HG02763 (cell line): ENCODE results near the gene FBXW11.
A peak's percentile ranks its signal among the peaks of the same experiment; 100 is the strongest.

Experiments
- ATAC-seq: cut with Tn5 transposase; IDR thresholded peaks from one replicate; pipeline ENCODE4 v1.9.1; 2021; ENCODE audit warnings: mild to moderate bottlenecking, moderate library complexity; ENCODE audit not compliant: unreplicated experiment

FBXW11 gene

GRCh38 chr5:172006321-172007174 is at the start of gene FBXW11:
Gene FBXW11, minus strand, starts transcription at chr5:172006638. Its CDS starts 136 bp downstream, at chr5:172006502.
- peak; percentile 82 for ATAC-seq

- ATAC-seq, result no peak
Measured at GRCh38 chr5:172055996-172056395, 49.6 kb upstream of the FBXW11 start.

- no peak for ATAC-seq
Measured at GRCh38 chr5:172055421-172055820, 49.0 kb upstream of the FBXW11 start.

- no peak for ATAC-seq
Measured at GRCh38 chr5:172054611-172055153, 48.2 kb upstream of the FBXW11 start.

GRCh38 chr5:172052450-172053236 is 46.2 kb upstream of the FBXW11 start:
- ATAC-seq, result no peak

DNA sequence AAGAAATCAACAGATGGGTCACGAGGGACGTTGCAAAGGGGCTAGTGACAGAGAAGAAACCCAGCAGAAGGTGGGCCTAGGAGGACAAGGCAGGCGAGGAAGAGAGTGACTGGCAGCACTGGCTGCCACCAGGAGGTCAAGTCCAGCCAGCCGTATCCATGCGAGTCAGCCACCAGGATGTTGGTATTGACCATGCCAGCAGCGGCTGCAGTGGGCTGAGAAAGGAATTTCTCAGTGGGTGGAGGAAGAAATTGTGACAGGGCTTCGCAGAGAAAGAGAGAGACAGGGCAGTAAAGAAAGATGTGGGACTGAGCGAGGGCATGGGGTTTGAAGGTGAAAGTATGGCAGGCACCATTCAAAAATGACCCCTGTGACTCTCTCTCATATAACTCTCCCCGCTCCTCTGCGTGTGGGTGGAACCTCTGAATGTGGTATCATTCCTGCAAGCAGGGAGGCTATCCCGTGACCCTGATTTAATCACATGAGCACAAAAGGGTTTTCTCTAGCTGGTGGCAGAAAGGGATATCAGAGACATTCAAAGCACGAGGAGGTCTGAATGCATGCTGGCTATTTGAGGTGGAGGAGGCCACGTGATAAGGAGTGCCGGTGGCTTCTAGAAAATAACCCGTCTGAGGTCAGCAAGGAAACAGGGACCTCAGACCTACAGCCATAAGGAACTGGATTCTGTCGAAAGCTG is 45.4 kb upstream of the FBXW11 start:
- no peak for ATAC-seq

DNA sequence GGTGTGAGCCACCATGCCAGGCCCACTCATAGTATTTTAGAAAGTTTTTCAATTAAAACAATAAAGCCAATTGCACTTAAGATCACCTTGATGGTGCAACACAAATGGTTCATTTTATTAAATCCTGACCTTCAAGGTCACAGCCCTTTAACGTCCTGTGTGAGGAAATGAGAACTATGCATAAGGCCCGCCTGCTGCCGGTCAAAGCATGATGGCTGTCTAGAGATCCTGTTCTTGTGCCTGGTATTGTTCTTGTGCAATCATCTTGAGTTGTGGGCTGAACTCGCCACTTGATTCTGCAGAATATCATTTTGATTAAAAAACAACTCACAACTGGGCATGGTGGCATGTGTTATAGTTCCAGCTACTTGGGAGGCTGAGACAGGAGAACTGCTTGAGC is 43.6 kb upstream of the FBXW11 start:
- no peak for ATAC-seq

DNA sequence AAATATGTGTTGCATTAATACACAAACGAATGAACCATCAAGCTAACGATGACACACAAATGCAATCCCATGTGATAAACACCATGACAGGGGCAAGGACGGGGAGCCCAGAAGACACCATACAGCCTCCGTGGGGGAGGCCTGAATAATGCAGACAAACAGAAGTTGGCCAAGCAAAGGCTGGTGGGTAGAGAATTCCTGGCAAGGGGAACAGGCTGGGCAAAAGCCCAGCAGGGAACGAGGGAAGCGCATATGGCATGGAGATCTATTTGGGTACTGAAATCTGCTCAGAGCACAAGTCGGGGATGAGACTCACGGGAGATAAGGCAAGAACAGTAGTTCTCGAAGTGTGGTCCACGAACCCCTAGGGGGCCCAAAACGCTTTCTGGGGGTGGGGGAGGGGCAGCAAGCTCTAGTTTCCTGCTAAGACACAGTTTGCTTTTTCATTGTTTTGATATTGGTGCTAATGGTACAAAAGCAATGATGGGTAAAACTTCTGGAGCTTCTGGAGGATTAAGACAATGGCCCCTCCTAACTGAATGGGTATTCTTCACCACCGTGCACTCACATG is 42.9 kb upstream of the FBXW11 start:
- ATAC-seq, result no peak

- no peak for ATAC-seq
Measured at GRCh38 chr5:172048539-172049101, 42.2 kb upstream of the FBXW11 start.

DNA sequence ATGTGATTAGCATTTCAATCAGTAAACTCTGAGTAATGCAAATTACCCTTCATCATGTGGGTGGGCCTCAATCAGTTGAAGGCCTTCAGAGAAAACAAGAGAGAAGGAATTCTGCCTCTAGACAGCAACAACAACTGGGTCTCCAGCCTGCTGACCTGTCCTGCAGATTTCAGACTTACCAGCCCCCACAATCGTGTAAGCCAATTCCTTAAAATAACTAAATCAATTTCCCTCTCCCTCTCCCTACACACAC is 41.7 kb upstream of the FBXW11 start:
- ATAC-seq, result no peak

- no peak for ATAC-seq
Measured at GRCh38 chr5:172046593-172046992, 40.2 kb upstream of the FBXW11 start.

DNA sequence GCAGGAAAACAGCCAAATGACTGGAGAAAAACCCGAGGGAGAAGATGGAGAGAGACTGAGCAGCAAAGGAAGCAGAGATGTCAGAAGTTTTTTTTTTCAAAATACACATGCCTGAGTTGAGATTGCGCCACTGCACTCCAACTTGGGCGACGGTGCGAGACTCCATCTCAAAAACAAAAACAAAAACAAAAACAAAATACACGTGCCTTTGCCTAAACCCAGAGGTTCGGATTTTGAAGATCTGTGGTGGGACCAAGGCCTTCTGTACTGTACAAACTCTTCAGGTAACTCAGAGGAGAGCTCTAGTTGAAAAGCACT is 38.8 kb upstream of the FBXW11 start:
- no peak for ATAC-seq

DNA sequence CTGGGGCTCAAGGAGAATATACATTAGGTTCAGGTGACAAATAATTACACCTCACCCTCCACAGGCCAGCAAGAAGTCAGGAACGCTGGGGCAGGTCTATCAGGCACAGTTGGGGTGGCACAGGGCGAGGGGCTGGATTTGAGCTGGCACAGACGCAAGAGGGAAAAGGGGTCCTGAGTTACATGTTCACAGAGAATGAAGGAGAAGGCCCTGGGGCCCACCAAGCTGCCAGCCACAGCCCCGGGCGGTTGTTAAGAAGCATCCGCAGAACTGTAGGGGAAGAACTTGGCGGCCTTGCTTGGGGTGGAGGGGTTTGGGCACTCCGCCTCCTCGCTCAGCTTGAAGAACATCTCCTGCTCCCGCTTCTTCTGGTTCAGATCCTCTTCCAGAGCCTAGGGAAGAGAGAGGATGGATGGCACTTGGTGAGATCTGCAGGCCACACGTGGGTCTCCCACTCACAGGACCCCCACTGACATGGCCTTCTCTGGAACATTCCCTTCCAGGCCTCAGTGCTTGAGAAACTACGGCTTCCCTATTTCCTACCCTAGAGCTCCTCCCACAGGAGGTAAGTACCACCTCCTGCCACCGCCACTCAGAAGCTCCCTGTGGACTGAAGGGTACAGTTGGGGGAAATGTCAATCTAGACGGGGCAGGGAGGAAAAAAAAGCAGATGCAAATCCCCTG is 38.3 kb upstream of the FBXW11 start:
- ATAC-seq, result no peak

- ATAC-seq, result no peak
Measured at GRCh38 chr5:172043865-172044264, 37.4 kb upstream of the FBXW11 start.

GRCh38 chr5:172042183-172042582 is 35.7 kb upstream of the FBXW11 start:
- no peak for ATAC-seq

DNA sequence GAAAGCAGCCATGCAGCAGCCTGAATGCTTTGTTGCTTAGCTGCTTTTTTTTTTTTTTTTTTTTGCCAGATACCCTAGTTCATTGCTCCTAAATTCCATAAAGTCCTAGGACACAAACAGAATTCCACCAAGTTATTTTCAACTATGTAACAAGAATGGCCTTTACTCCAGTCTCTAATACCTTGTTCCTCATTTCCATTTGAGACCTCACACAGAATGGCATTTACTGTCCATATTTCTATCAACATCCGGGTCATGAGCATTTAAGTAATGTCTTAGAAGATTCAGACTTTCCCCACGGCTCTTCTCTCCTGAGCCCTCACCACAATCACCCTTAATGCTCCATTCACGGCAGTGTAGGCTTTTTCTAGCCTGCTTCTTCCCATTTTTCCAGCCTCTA is 31.7 kb upstream of the FBXW11 start:
- ATAC-seq, result no peak

DNA sequence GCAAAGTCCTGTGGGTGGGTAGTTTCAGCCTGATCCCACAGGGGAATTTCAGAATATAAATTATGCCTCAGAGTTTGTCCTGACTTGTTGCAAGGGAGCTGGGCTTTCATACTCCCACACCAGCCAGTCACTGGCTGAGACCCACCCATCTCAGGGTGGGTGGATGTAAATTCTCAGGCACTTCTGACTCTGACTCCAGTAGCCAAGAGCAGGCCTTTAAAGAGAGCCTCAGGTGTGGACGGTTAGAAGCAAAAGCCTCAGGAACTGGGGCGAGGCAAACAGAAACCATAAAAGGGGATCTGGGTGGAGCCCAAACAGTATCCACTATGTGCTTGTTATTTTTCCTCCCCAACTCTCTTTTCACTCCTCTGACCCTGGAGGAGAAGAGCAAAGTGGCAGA is 28.6 kb upstream of the FBXW11 start:
- peak; percentile 74 for ATAC-seq

DNA sequence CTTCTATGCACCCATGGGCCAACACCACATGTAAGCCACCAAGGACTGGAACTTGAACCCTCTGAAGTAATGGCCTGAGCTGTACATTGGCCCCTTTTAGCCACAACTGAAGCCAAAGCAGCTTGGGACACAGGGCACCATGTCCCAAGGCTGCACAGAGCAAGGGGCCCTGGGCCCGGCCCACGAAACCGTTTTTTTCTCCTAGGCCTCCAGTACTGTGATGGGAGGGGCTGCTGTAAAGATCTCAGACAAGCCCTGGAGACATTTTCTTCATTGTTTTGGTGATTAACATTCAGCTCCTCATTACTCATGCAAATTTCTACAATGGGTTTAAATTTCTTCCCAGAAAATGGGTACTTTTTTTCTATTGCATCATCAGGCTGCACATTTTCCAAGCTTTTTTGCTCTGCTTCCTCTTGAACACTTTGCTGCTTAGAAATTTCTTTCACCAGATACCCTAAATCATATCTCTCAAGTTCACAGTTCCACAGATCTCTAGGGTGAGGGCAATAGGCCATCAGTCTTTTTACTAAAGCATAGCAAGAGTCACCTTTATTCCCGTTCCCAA is 25.5 kb upstream of the FBXW11 start:
- no peak for ATAC-seq

- ATAC-seq, result no peak
Measured at GRCh38 chr5:172029876-172030275, 23.4 kb upstream of the FBXW11 start.

DNA sequence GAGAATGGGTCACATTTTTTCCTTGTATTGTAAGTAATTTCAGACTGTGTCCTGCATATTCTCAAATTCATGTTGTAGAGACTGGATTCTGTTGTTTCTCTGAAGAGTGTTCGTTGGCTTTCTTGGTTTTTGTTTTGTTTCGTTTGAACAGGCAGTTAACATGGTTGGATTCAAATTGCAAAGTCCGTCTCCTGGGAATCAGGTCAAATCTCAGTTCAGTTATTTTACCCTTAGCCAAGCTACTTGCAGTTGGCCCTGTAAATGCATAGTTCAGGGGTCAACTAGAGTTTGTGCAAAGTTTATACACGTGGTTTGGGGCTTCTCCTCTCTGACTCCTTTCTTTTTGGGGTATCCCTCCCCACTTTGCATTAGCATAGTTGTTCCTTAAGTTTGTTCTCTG is 21.7 kb upstream of the FBXW11 start:
- no peak for ATAC-seq
